NOMO-1 (cell line): ENCODE results near the gene VEGFC.
A peak's percentile ranks its signal among the peaks of the same experiment; 100 is the strongest.

ENCODE experiments used
- DNase-seq, 2 experiments: peaks; one replicate each; lab custom pipeline; 2025; ENCODE audit not compliant: unreplicated experiment in 2 of 2; lab: John Stamatoyannopoulos, UW

The VEGFC gene

GRCh38 chr4:176799653-176800052 lies 6.9 kb upstream of the VEGFC start:
- no peak for DNase-seq

- no peak for DNase-seq
These were observed 5.8 kb upstream of the VEGFC start for GRCh38 chr4:176798540-176798939.

- DNase-seq: no peak
These were observed 2.7 kb upstream of the VEGFC start for GRCh38 chr4:176795441-176795840.

- DNase-seq: no peak
These were observed 1.9 kb upstream of the VEGFC start for GRCh38 chr4:176794651-176795050.

- DNase-seq: no peak
These were observed 1.4 kb upstream of the VEGFC start for GRCh38 chr4:176794151-176794550.

GRCh38 chr4:176793060-176793605 lies 411 bp upstream of the VEGFC start:
- DNase-seq: no peak

GRCh38 chr4:176791591-176792325 lies 964 bp downstream of the VEGFC start:
- peak in 1 of 2 experiments; percentile 11 for DNase-seq

GRCh38 chr4:176790398-176790797 lies 2.3 kb downstream of the VEGFC start:
- DNase-seq: no peak

GRCh38 chr4:176789955-176790354 lies 2.8 kb downstream of the VEGFC start:
- DNase-seq: peak in 1 of 2 experiments; percentile 62

- DNase-seq: no peak
These were observed 3.8 kb downstream of the VEGFC start for GRCh38 chr4:176788971-176789370.

- no peak for DNase-seq
These were observed 4.5 kb downstream of the VEGFC start for GRCh38 chr4:176788248-176788647.

GRCh38 chr4:176784816-176785215 lies 7.9 kb downstream of the VEGFC start:
- no peak for DNase-seq

- no peak for DNase-seq
These were observed 9.9 kb downstream of the VEGFC start for GRCh38 chr4:176782794-176783193.

GRCh38 chr4:176782191-176782590 lies 10.5 kb downstream of the VEGFC start:
- DNase-seq: no peak

- no peak for DNase-seq
These were observed 11.0 kb downstream of the VEGFC start for GRCh38 chr4:176781739-176782100.

GRCh38 chr4:176780995-176781738 lies 11.6 kb downstream of the VEGFC start:
- DNase-seq: peak in 1 of 2 experiments; percentile 32

- no peak for DNase-seq
These were observed 13.3 kb downstream of the VEGFC start for GRCh38 chr4:176779421-176779820.

GRCh38 chr4:176778491-176778890 lies 14.2 kb downstream of the VEGFC start:
- DNase-seq: no peak

GRCh38 chr4:176778063-176778462 lies 14.7 kb downstream of the VEGFC start:
- DNase-seq: no peak

GRCh38 chr4:176775338-176775737 lies 17.4 kb downstream of the VEGFC start:
- DNase-seq: no peak

- no peak for DNase-seq
These were observed 17.9 kb downstream of the VEGFC start for GRCh38 chr4:176774852-176775251.

GRCh38 chr4:176769514-176769913 lies 23.2 kb downstream of the VEGFC start:
- no peak for DNase-seq
